HepG2 (cell line): ENCODE measurements around the gene CES1. TPM values are rescaled to one million over a fixed set of nuclear protein-coding genes. Genes with fewer than 3 reads are reported as not detected.

Experiments
- ATAC-seq: fragments of 200-7000 bp; cut with Tn5 transposase; 3 replicates; pipeline ENCODE4 v1.9.1; 2020; ENCODE audit warnings: mild to moderate bottlenecking, moderate library complexity
- BruUV-seq: library from RNA; stranded (reverse); fragments of 400-500 nt; replicated peaks from 2 replicates; lab custom pipeline; 2021; lab: Mats Ljungman, UMichigan
- CTCF ChIA-PET: fragments of 300-600 bp; formaldehyde crosslinking; extraction: SDS; loops from one replicate; lab custom pipeline; 2021; ENCODE audit warnings: low total read pairs, inconsistent platforms, low intra/inter-chr PET ratio; lab: Yijun Ruan, JAX
- POLR2A ChIA-PET: fragments of 350-600 bp; sonication (Branson Sonifier 250); formaldehyde crosslinking; loops from one replicate; lab custom pipeline; 2020; ENCODE audit warnings: antibody characterized with exemption, inconsistent platforms; lab: Yijun Ruan, JAX
- DNase-seq: peaks from one replicate; pipeline ENCODE4 v3.0.0-alpha.2; 2015; ENCODE audit warnings: low spot score
- FAIRE-seq: peaks from 3 replicates; lab custom pipeline; 2011; peaks lifted over from hg19 to GRCh38; lab: Jason Lieb, UNC
- H2AFZ ChIP-seq: one replicate; pipeline ENCODE4 v1.6.1; 2011; ENCODE audit warnings: low read length, inconsistent platforms
- H3K27ac ChIP-seq: fragments of 300-600 bp; 3 replicates; pipeline ENCODE4 v1.8.0; 2011; ENCODE audit warnings: mixed run types, mild to moderate bottlenecking, mixed read lengths, low read length, inconsistent platforms; ENCODE audit not compliant: insufficient read depth; ENCODE audit errors: extremely low read length
- H3K27me3 ChIP-seq, 2 experiments: fragments of 200-600 bp in 1 of 2; 2 replicates in 1 of 2; 3 replicates in 1 of 2; pipeline versions ENCODE4 v1.6.0 to v1.8.0; 2011; ENCODE audit warnings: low read length in 2 of 2, mild to moderate bottlenecking in 2 of 2, moderate library complexity in 2 of 2, inconsistent platforms in 1 of 2; ENCODE audit not compliant: insufficient read depth in 2 of 2, control insufficient read depth in 1 of 2
- H3K36me3 ChIP-seq, 2 experiments: fragments of 200-600 bp in 1 of 2; replicated peaks in 1 of 2; 2 replicates in 1 of 2; 3 replicates in 1 of 2; pipeline versions ENCODE4 v1.5.1 to v1.8.0; 2011; ENCODE audit warnings: low read length in 2 of 2, inconsistent platforms in 1 of 2; ENCODE audit not compliant: insufficient read depth in 2 of 2, control insufficient read depth in 1 of 2
- H3K4me1 ChIP-seq: 2 replicates; pipeline ENCODE4 v1.5.1; 2012; ENCODE audit warnings: low read length, inconsistent platforms; ENCODE audit not compliant: insufficient read depth
- H3K4me2 ChIP-seq: 2 replicates; pipeline ENCODE4 v1.6.0; 2011; ENCODE audit warnings: low read depth, low read length, inconsistent platforms
- H3K4me3 ChIP-seq, 3 experiments: fragments of 200-600 bp in 1 of 3; sonication (generic), shearing (Covaris generic) in 1 of 3; replicated peaks in 1 of 3; 2 replicates each; pipeline ENCODE4 v1.5.1; 2011 to 2016; ENCODE audit warnings: low read length in 3 of 3, inconsistent platforms in 2 of 3, low read depth in 2 of 3, mild to moderate bottlenecking in 2 of 3, control low read depth in 1 of 3, mixed read lengths in 1 of 3; ENCODE audit not compliant: insufficient read depth in 1 of 3
- H3K79me2 ChIP-seq: one replicate; pipeline ENCODE4 v1.6.1; 2011; ENCODE audit warnings: low read length, inconsistent platforms; ENCODE audit not compliant: insufficient read depth
- H3K9ac ChIP-seq: 2 replicates; pipeline ENCODE4 v1.6.0; 2011; ENCODE audit warnings: mild to moderate bottlenecking, low read depth, low read length, inconsistent platforms; ENCODE audit not compliant: insufficient read depth
- H3K9me3 ChIP-seq: 2 replicates; pipeline ENCODE4 v1.5.1; 2012; ENCODE audit warnings: mild to moderate bottlenecking, low read length
- H4K20me1 ChIP-seq: 2 replicates; pipeline ENCODE4 v1.6.0; 2011; ENCODE audit warnings: inconsistent platforms, mild to moderate bottlenecking, low read length, moderate library complexity; ENCODE audit not compliant: insufficient read depth
- ARNTL ChIP-seq: sonication (generic); formaldehyde crosslinking; IDR thresholded peaks from 2 replicates; pipeline ENCODE4 v1.4.0; 2020; ENCODE audit warnings: mild to moderate bottlenecking, missing genetic modification reagents
- BCL6 ChIP-seq: IDR thresholded peaks from 2 replicates; pipeline ENCODE4 v1.6.1; 2016; ENCODE audit warnings: missing genetic modification reagents, missing compliant biosample characterization
- CREM ChIP-seq, 2 experiments: sonication (generic) in 1 of 2; formaldehyde crosslinking in 1 of 2; IDR thresholded peaks; 2 replicates each; pipeline versions ENCODE4 v1.4.0 to v1.6.1; 2016 to 2020; ENCODE audit warnings: antibody characterized with exemption in 1 of 2, mild to moderate bottlenecking in 1 of 2, missing genetic modification reagents in 1 of 2
- RFXAP ChIP-seq: sonication (generic); formaldehyde crosslinking; IDR thresholded peaks from 2 replicates; pipeline ENCODE4 v1.4.0; 2020; ENCODE audit warnings: missing genetic modification reagents, borderline replicate concordance
- SMAD9 ChIP-seq: sonication (generic); formaldehyde crosslinking; IDR thresholded peaks from 2 replicates; pipeline ENCODE4 v1.5.1; 2020; ENCODE audit warnings: mild to moderate bottlenecking, missing genetic modification reagents
- SUZ12 ChIP-seq: fragments of 150-350 bp; IDR thresholded peaks from 2 replicates; pipeline ENCODE4 v1.6.1; 2014; ENCODE audit warnings: low read depth, low read length
- TOE1 ChIP-seq: sonication (generic); formaldehyde crosslinking; IDR thresholded peaks from 2 replicates; pipeline ENCODE4 v1.4.0; 2020; ENCODE audit warnings: mild to moderate bottlenecking, missing genetic modification reagents
- ZNF235 ChIP-seq: sonication (generic); formaldehyde crosslinking; IDR thresholded peaks from 2 replicates; pipeline ENCODE4 v1.8.1; 2023; ENCODE audit warnings: mild to moderate bottlenecking, missing genetic modification reagents, borderline replicate concordance
- ZNF484 ChIP-seq: sonication (generic); formaldehyde crosslinking; IDR thresholded peaks from 2 replicates; pipeline ENCODE4 v1.5.1; 2020; ENCODE audit warnings: mild to moderate bottlenecking, low read depth, missing genetic modification reagents, borderline replicate concordance
- ZNF510 ChIP-seq: sonication (generic); formaldehyde crosslinking; IDR thresholded peaks from 2 replicates; pipeline ENCODE4 v1.4.0; 2020; ENCODE audit warnings: low read depth, mild to moderate bottlenecking, missing genetic modification reagents
- ZNF777 ChIP-seq: sonication (generic); formaldehyde crosslinking; IDR thresholded peaks from 2 replicates; pipeline ENCODE4 v1.4.0; 2020; ENCODE audit warnings: missing genetic modification reagents
- WGBS: methylation state at CpG from one replicate; pipeline ENCODE4 v1.1.6; 2017; ENCODE audit warnings: low lambda C conversion rate; 5-methylcytosine and 5-hydroxymethylcytosine counted together
- in situ Hi-C: cut with HindIII; loops from 2 replicates; pipeline ENCODE4 v1.10.0; 2017; ENCODE audit warnings: low pct_unique_long_range_greater_than_20kb; ENCODE audit not compliant: extremely low pct_ligation_motif_present
- intact Hi-C: fragments of 100-400 bp; cut with micrococcal nuclease; formaldehyde crosslinking; loops from one replicate; pipeline ENCODE4 v1.10.0; 2022; ENCODE audit not compliant: unreplicated experiment
- polyA plus RNA-seq, 8 experiments: library from polyadenylated mRNA; depleted of rRNA in 3 of 8; stranded (reverse) in 7 of 8; unstranded in 1 of 8; fragments of >200 nt; fragmentation: Illumina TruSeq in 4 of 8; extraction: Trizol in 4 of 8; gene quantifications; 2 replicates each; pipeline versions ENCODE4 v1.2.1 to v1.2.3, GENCODE V29; 2011 to 2016; ENCODE audit warnings: low read depth in 4 of 8, missing spikeins in 1 of 8, mixed read lengths in 1 of 8; ENCODE audit not compliant: insufficient read depth in 1 of 8
- total RNA-seq, 5 experiments: library from RNA; depleted of rRNA; stranded (reverse); fragments of >200 nt; fragmentation: Illumina TruSeq; extraction: Trizol; gene quantifications; 2 replicates each; pipeline ENCODE4 v1.2.3, GENCODE V29; 2016; ENCODE audit warnings: low read depth in 1 of 5
- TF ChIP-seq, protein P1 (sequence below): sonication (generic); formaldehyde crosslinking; IDR thresholded peaks from 2 replicates; pipeline ENCODE4 v1.4.0; 2020; ENCODE audit warnings: missing genetic modification reagents, borderline replicate concordance
- TF ChIP-seq, protein P2 (sequence below): sonication (generic); IDR thresholded peaks from 2 replicates; pipeline ENCODE4 v1.6.1; 2016; ENCODE audit warnings: low read depth, borderline replicate concordance
- TF ChIP-seq, protein P3 (sequence below): sonication (generic); formaldehyde crosslinking; IDR thresholded peaks from 2 replicates; pipeline ENCODE4 v1.8.0; 2022; ENCODE audit warnings: missing genetic modification reagents, mild to moderate bottlenecking, moderate library complexity, borderline replicate concordance
- TF ChIP-seq, protein P4 (sequence below): sonication (generic); formaldehyde crosslinking; IDR thresholded peaks from 2 replicates; pipeline ENCODE4 v1.4.0; 2020; ENCODE audit warnings: missing genetic modification reagents

Gene CES1
- total and polyA plus RNA-seq, 2 of the 13 experiments (the other 11 are each of a cell fraction or from before 2014, with no cell fraction given): 136 to 198 TPM

DNA sequence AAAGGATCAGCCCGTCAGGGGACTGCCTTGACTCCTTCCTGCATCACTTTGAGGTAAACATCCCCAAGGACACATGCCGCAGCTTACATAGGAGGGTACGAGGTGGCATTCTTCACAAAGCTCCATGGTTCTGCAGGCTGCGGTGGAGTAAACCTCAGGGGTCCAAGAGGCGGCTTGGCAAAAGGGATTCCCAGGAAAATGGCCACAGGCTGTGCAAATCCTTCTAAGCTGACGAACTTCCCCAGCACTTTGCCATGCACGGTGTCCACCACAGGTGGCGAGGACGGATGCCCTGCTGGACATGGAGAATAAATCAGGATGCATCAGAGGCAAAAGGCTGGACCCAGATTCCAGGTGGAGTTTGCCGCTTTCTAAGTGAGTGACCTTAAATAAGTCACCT lies 4.2 kb downstream of the CES1 start:
- H3K4me1 ChIP-seq: peaks cover 23% of the 10 kb centered on the region
- H3K27ac ChIP-seq: no peak overlapping the region
- no peak overlapping the region for H3K4me3 ChIP-seq
- intact Hi-C loops (no loop called here), in situ Hi-C loops (no loop called here)
- BruUV-seq: no TSS peak
- H2AFZ ChIP-seq: no peak overlapping the region
- POLR2A ChIA-PET: no interaction called here
- 83% methylated on average over 10 of the region's 10 CpGs for WGBS
- H3K9ac ChIP-seq: no peak overlapping the region
- CTCF ChIA-PET: no interaction called here
- DNase-seq (no peak), FAIRE-seq (no peak), ATAC-seq (no peak)
- H3K36me3 ChIP-seq: peaks cover 6 to 32% of the 10 kb centered on the region in 2 experiments; a peak in 4 of 5 replicates
- H3K4me2 ChIP-seq: no peak overlapping the region
- TF ChIP-seq ZNF777 (CRISPR knock-in tag) (no peak), RFXAP (CRISPR knock-in tag) (no peak), CREM (IDR thresholded peaks at IDR 0.05) (no peak), CREM (CRISPR knock-in tag; IDR thresholded peaks at IDR 0.05) (no peak), SUZ12 (no peak), TOE1 (CRISPR knock-in tag) (no peak), ZNF235 (CRISPR knock-in tag) (no peak), ZNF484 (CRISPR knock-in tag) (no peak), ZNF510 (CRISPR knock-in tag) (no peak), SMAD9 (no peak), ARNTL (CRISPR knock-in tag) (no peak), BCL6 (CRISPR knock-in tag) (no peak)
- TF ChIP-seq, protein P1, sequence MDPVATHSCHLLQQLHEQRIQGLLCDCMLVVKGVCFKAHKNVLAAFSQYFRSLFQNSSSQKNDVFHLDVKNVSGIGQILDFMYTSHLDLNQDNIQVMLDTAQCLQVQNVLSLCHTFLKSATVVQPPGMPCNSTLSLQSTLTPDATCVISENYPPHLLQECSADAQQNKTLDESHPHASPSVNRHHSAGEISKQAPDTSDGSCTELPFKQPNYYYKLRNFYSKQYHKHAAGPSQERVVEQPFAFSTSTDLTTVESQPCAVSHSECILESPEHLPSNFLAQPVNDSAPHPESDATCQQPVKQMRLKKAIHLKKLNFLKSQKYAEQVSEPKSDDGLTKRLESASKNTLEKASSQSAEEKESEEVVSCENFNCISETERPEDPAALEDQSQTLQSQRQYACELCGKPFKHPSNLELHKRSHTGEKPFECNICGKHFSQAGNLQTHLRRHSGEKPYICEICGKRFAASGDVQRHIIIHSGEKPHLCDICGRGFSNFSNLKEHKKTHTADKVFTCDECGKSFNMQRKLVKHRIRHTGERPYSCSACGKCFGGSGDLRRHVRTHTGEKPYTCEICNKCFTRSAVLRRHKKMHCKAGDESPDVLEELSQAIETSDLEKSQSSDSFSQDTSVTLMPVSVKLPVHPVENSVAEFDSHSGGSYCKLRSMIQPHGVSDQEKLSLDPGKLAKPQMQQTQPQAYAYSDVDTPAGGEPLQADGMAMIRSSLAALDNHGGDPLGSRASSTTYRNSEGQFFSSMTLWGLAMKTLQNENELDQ: no peak
- TF ChIP-seq, protein P2, sequence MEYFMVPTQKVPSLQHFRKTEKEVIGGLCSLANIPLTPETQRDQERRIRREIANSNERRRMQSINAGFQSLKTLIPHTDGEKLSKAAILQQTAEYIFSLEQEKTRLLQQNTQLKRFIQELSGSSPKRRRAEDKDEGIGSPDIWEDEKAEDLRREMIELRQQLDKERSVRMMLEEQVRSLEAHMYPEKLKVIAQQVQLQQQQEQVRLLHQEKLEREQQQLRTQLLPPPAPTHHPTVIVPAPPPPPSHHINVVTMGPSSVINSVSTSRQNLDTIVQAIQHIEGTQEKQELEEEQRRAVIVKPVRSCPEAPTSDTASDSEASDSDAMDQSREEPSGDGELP: no peak
- TF ChIP-seq, protein P3, sequence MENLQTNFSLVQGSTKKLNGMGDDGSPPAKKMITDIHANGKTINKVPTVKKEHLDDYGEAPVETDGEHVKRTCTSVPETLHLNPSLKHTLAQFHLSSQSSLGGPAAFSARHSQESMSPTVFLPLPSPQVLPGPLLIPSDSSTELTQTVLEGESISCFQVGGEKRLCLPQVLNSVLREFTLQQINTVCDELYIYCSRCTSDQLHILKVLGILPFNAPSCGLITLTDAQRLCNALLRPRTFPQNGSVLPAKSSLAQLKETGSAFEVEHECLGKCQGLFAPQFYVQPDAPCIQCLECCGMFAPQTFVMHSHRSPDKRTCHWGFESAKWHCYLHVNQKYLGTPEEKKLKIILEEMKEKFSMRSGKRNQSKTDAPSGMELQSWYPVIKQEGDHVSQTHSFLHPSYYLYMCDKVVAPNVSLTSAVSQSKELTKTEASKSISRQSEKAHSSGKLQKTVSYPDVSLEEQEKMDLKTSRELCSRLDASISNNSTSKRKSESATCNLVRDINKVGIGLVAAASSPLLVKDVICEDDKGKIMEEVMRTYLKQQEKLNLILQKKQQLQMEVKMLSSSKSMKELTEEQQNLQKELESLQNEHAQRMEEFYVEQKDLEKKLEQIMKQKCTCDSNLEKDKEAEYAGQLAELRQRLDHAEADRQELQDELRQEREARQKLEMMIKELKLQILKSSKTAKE (CRISPR knock-in tag): no peak
- TF ChIP-seq, protein P4, sequence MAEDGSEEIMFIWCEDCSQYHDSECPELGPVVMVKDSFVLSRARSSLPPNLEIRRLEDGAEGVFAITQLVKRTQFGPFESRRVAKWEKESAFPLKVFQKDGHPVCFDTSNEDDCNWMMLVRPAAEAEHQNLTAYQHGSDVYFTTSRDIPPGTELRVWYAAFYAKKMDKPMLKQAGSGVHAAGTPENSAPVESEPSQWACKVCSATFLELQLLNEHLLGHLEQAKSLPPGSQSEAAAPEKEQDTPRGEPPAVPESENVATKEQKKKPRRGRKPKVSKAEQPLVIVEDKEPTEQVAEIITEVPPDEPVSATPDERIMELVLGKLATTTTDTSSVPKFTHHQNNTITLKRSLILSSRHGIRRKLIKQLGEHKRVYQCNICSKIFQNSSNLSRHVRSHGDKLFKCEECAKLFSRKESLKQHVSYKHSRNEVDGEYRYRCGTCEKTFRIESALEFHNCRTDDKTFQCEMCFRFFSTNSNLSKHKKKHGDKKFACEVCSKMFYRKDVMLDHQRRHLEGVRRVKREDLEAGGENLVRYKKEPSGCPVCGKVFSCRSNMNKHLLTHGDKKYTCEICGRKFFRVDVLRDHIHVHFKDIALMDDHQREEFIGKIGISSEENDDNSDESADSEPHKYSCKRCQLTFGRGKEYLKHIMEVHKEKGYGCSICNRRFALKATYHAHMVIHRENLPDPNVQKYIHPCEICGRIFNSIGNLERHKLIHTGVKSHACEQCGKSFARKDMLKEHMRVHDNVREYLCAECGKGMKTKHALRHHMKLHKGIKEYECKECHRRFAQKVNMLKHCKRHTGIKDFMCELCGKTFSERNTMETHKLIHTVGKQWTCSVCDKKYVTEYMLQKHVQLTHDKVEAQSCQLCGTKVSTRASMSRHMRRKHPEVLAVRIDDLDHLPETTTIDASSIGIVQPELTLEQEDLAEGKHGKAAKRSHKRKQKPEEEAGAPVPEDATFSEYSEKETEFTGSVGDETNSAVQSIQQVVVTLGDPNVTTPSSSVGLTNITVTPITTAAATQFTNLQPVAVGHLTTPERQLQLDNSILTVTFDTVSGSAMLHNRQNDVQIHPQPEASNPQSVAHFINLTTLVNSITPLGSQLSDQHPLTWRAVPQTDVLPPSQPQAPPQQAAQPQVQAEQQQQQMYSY: no peak
- H3K27me3 ChIP-seq: no peaks in the 10 kb centered on the region
- H3K9me3 ChIP-seq: no peaks in the 10 kb centered on the region
- no peaks in the 10 kb centered on the region for H3K79me2 ChIP-seq
- H4K20me1 ChIP-seq: no peaks in the 10 kb centered on the region
